Neural cell (in vitro differentiated cells): Measurements from ENCODE around the gene C19orf85.

Experiments
- CTCF ChIP-seq: fragments of 450-650 bp; IDR thresholded peaks from 2 replicates; pipeline ENCODE4 v1.5.1; 2014; ENCODE audit warnings: antibody characterized with exemption, mild to moderate bottlenecking, moderate library complexity; ENCODE audit not compliant: poor library complexity, severe bottlenecking
- EP300 ChIP-seq: fragments of 450-650 bp; conservative IDR thresholded peaks from 2 replicates; pipeline ENCODE4 v1.6.1; 2014; ENCODE audit warnings: antibody characterized with exemption, mild to moderate bottlenecking, moderate library complexity; ENCODE audit not compliant: poor library complexity, severe bottlenecking
- EZH2 ChIP-seq: fragments of 200-600, 300-800 bp; shearing (Covaris generic), sonication (generic); IDR thresholded peaks from 2 replicates; pipeline ENCODE4 v1.6.1; 2014; ENCODE audit warnings: antibody characterized with exemption, low read length, borderline replicate concordance, mild to moderate bottlenecking; ENCODE audit not compliant: insufficient read depth, poor library complexity, severe bottlenecking
- POLR2AphosphoS5 ChIP-seq: IDR thresholded peaks from 2 replicates; pipeline ENCODE4 v1.6.1; 2012
- REST ChIP-seq: IDR thresholded peaks from 2 replicates; pipeline ENCODE4 v1.6.1; 2012; ENCODE audit warnings: borderline replicate concordance
- SMC3 ChIP-seq: fragments of 450-650 bp; conservative IDR thresholded peaks from 2 replicates; pipeline ENCODE4 v1.6.1; 2014; ENCODE audit warnings: antibody characterized with exemption, mild to moderate bottlenecking, moderate library complexity; ENCODE audit not compliant: poor library complexity

DNA sequence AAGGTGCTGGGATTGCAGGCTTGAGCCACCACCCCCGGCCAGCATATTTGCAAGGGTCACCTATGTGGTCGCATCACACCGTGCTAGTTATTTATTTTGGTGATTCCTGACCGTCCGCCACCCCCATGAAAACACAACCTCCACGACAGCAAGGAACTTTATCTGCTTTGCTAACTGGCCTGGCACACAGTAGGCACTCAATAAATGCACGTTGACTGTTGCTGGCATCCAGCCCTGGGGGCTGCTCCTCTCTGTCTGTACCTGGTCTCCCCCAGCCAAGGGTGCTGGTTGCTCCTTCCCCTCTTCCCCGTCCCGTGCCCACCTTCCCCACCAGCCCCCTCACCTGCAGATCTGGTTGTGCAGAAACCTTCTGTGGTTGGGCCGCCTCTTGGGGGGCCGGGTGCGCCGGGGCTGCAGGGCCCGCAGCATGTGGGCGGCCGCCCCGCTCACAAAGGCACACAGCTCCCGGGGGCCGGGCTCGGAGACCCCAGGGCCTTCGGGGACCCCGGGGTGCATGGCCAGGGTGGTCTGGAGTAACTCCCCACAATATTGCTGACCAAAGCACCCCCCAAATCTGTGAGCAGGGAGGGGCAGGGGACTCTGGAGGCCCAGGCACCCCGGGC, 401 bp downstream of the C19orf85 start:
- TF ChIP-seq CTCF (no peak), EP300 (no peak), SMC3 (no peak), EZH2 (no peak), REST (no peak), POLR2AphosphoS5 (no peak)
